ENCODE results near the gene EXOC3L4. TPM values are rescaled to one million over a fixed set of nuclear protein-coding genes. Genes with fewer than 3 reads are reported as not detected.

Gene EXOC3L4
- total and polyA plus RNA-seq, 2 of the 8 experiments (the other 6 are each of a cell fraction or from before 2014, with no cell fraction given) = 0.45 to 0.57 TPM

DNA sequence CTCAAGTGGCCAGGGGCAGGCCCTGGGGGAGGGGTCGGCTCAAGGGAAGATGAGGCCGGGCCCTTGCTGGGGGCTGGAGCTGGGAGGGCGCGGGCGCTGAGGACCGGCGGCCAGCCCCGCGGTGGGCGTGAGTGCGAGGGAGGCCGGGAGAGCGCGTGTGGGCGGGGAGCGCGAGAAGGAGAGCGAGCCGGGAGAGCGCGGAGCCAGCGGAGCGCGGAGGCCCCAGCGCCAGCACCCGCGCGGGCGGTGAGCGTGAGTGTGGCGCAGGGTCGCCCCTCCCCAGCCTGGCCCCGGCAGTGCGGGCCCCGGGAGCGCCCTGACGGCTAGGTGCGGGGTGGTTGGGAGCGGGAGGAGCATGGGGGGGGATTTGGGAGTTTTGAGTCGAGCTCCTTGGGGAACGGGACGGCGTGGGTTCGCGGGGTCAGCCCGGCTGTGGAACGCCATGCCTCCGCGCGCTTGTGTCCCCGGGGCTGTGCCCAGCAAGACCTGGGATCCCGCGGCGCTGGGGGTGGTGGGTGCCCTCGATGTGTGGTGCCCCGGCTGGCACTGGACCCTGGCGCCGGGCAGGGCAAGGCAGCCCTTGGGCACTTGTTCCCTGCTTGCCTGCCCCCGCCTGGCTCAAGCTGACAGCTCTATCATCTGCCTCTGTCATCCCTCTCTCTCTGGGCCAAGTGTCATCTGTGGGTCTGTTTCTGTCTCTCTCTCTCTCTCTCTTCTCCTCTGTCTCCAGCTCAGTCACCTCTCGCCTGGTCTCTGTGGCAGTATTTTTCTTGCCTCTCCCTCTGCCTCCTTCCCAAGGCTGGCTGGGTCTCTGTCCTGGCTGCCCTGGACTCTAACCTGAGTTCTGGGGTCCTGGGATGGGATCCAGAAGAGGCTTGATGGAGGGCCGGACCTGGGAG is 10.3 kb upstream of the EXOC3L4 start, which contains the start of gene LBHD2 (continued):
- TF ChIP-seq, protein P1, sequence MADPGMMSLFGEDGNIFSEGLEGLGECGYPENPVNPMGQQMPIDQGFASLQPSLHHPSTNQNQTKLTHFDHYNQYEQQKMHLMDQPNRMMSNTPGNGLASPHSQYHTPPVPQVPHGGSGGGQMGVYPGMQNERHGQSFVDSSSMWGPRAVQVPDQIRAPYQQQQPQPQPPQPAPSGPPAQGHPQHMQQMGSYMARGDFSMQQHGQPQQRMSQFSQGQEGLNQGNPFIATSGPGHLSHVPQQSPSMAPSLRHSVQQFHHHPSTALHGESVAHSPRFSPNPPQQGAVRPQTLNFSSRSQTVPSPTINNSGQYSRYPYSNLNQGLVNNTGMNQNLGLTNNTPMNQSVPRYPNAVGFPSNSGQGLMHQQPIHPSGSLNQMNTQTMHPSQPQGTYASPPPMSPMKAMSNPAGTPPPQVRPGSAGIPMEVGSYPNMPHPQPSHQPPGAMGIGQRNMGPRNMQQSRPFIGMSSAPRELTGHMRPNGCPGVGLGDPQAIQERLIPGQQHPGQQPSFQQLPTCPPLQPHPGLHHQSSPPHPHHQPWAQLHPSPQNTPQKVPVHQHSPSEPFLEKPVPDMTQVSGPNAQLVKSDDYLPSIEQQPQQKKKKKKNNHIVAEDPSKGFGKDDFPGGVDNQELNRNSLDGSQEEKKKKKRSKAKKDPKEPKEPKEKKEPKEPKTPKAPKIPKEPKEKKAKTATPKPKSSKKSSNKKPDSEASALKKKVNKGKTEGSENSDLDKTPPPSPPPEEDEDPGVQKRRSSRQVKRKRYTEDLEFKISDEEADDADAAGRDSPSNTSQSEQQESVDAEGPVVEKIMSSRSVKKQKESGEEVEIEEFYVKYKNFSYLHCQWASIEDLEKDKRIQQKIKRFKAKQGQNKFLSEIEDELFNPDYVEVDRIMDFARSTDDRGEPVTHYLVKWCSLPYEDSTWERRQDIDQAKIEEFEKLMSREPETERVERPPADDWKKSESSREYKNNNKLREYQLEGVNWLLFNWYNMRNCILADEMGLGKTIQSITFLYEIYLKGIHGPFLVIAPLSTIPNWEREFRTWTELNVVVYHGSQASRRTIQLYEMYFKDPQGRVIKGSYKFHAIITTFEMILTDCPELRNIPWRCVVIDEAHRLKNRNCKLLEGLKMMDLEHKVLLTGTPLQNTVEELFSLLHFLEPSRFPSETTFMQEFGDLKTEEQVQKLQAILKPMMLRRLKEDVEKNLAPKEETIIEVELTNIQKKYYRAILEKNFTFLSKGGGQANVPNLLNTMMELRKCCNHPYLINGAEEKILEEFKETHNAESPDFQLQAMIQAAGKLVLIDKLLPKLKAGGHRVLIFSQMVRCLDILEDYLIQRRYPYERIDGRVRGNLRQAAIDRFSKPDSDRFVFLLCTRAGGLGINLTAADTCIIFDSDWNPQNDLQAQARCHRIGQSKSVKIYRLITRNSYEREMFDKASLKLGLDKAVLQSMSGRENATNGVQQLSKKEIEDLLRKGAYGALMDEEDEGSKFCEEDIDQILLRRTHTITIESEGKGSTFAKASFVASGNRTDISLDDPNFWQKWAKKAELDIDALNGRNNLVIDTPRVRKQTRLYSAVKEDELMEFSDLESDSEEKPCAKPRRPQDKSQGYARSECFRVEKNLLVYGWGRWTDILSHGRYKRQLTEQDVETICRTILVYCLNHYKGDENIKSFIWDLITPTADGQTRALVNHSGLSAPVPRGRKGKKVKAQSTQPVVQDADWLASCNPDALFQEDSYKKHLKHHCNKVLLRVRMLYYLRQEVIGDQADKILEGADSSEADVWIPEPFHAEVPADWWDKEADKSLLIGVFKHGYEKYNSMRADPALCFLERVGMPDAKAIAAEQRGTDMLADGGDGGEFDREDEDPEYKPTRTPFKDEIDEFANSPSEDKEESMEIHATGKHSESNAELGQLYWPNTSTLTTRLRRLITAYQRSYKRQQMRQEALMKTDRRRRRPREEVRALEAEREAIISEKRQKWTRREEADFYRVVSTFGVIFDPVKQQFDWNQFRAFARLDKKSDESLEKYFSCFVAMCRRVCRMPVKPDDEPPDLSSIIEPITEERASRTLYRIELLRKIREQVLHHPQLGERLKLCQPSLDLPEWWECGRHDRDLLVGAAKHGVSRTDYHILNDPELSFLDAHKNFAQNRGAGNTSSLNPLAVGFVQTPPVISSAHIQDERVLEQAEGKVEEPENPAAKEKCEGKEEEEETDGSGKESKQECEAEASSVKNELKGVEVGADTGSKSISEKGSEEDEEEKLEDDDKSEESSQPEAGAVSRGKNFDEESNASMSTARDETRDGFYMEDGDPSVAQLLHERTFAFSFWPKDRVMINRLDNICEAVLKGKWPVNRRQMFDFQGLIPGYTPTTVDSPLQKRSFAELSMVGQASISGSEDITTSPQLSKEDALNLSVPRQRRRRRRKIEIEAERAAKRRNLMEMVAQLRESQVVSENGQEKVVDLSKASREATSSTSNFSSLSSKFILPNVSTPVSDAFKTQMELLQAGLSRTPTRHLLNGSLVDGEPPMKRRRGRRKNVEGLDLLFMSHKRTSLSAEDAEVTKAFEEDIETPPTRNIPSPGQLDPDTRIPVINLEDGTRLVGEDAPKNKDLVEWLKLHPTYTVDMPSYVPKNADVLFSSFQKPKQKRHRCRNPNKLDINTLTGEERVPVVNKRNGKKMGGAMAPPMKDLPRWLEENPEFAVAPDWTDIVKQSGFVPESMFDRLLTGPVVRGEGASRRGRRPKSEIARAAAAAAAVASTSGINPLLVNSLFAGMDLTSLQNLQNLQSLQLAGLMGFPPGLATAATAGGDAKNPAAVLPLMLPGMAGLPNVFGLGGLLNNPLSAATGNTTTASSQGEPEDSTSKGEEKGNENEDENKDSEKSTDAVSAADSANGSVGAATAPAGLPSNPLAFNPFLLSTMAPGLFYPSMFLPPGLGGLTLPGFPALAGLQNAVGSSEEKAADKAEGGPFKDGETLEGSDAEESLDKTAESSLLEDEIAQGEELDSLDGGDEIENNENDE (IDR thresholded peaks at IDR 0.05; ENCODE audit: insufficient replicate concordance, low read length) = no peak

Measured in H1 (cell line).